Kidney capillary endothelial cell (primary cell): Measurements from ENCODE around the gene DNAH17.
A peak's percentile ranks its signal among the peaks of the same experiment; 100 is the strongest.

Experiments
- DNase-seq: peaks from one replicate; pipeline ENCODE4 v3.0.0-alpha.2; 2018; ENCODE audit warnings: low spot score

The DNAH17 gene

GRCh38 chr17:78428836-78429617 is 148.2 kb downstream of the DNAH17 start:
- no peak for DNase-seq

DNA sequence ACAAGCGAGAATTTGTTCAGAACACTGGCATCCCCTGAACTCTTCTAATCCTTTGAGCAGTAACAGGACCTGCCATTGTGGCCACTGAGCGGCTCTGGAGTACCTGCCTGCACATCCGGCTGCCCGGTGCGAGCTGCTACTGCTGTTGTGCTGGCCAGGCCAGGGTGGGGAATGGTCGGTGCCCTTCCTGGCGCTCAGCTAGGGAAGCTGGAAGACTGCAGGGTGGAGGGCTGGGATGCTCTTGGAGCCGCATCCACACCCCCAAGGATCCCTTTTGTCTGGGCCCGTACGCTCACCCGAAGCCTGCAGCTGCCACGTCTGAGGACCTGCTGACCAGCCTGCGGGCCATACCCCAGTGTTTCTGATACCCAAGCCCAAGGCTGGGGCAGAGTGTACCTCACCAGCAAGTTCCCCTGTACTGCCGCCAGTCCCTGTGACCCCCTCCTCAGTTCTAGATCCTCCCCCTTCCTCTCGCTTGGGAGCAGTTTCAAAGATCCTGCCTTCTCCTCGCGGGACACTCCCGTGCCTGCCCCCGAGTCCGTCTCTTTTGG is 149.1 kb downstream of the DNAH17 start:
- DNase-seq: no peak

DNA sequence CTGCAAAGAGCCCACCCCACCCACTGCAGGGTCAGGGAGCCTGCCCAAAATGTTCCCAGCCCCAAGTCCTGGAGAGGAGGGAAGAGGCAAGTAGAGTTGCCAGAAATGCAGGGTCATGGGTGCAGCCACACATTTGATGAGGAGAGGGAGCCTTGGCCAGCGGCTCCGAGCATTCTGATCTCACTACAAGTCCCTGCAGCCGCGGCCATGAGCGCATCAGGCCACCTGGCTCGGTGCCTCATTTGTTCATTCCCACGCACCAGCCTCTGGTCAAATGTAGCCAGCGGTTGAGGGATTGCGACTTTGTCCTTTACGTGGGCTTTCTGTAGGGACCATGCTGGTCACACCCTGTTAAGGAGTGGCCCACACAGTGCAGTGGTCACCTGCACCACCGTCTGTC is 150.1 kb downstream of the DNAH17 start:
- DNase-seq: no peak

- DNase-seq: no peak
Observed at GRCh38 chr17:78426293-78426879, 150.8 kb downstream of the DNAH17 start.

DNA sequence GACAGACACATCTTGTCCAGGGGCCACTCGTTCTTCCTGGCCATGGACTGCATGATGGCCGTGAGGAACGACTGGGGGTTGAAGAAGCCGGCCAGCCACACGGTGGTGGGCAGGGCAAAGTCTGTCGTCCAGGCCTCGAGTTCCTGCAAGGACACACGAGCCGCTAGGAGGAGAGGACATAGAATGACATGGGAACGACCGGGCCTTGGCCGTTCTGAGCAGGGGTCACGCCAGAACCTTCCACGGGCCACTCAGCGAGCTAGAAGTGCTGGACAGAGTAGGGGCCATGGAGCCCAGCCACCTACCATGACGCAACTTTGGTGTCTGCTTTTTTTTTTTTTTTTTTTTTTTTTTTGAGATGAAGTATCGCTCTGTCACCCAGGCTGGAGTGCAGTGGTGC is 151.8 kb downstream of the DNAH17 start:
- no peak for DNase-seq

GRCh38 chr17:78423961-78424675 is 153.1 kb downstream of the DNAH17 start:
- no peak for DNase-seq

- no peak for DNase-seq
Observed at GRCh38 chr17:78422872-78423588, 154.2 kb downstream of the DNAH17 start.

GRCh38 chr17:78422267-78422605 is 155.0 kb downstream of the DNAH17 start:
- DNase-seq: no peak

- DNase-seq: peak; percentile 73
Observed at GRCh38 chr17:78421534-78422266, 155.5 kb downstream of the DNAH17 start.

GRCh38 chr17:78421084-78421533 is 156.1 kb downstream of the DNAH17 start:
- no peak for DNase-seq

DNA sequence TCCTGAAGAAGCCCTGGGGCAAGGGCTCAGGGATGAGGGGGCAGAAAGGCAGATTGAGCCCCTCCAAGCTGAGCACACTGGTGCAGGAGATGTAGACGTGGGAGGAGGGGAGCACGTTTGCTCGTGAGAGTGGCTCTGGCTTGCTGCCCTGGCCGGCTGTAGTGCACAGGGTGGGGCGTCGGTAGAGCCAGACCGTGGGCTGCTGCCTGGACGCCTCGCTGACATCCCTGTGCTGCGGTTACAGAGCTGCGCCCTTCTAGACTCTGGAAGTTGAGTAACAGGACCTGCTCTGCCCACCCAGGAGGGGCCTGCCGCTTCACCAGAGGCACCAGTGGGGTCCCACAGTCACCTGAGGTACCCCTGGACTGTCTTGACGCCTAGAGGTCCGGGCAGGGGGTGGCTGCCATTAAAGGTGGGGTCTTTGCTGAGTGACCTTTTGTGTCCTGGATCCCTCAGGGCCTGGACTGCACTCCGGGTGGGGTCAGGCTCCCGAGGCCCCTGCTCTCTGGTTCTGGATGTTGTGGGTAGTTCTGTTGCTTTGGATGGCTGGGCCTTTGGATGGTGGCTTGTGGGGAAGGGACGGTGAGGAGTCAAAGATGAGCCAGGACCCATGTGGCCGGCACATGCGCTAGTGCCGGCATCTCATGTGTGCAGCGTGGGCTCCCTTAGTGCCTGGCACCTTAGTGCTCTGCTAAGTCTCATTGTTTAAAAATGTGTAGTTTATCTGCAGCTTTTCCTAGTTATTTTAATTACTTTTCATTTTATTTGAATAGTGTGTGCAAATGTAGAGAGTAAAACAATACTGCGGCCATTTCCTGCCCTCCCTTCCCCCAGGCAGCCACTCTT is 157.0 kb downstream of the DNAH17 start:
- DNase-seq: no peak

- no peak for DNase-seq
Observed at GRCh38 chr17:78418326-78419026, 158.7 kb downstream of the DNAH17 start.

GRCh38 chr17:78417531-78417909 is 159.7 kb downstream of the DNAH17 start:
- DNase-seq: no peak

GRCh38 chr17:78416791-78417530 is 160.2 kb downstream of the DNAH17 start:
- DNase-seq: peak; percentile 67

DNA sequence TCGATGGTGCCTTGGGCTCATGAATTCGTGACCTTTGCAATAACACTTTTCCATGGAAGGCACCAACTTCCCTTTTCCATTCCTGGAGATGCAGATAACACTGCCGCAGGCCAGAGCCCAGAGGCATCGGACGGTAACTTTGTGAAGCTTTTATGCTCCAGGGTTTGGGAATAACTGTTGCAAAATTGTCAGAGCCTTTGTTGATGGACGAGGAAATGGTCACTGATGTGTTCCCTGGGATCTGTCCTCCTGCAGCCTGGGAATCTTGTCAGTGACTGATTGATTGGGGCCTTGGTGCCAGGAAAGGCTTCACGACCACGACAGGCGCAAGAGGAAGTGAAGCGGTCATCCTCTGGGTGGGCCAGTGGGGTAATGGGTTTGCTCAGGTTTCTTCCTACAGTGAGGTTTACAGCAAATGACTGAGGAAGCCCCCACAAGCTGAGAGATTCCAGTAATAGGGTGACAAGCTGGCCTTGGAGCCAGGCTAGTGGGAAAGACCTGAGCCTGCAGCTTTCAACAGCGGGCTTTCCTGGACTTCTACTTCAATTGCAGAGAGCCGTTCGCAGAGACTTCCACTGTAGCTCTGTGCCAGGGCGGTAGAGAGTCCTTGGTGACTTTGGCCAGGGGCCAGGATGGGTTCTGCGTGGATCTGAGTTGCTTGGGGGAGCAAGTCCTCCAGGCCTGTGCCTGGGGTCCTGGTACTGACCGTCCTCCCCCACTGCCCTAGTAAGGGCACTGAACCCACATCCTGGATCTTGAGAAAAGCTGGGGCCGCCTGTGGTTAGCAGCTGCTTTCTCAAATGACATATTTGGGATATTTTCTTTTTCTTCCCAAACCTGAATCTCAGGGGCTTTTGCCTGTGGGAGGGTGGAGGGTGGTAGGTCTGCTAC is 161.1 kb downstream of the DNAH17 start:
- DNase-seq: peak; percentile 63

GRCh38 chr17:78414178-78415162 is 162.7 kb downstream of the DNAH17 start:
- no peak for DNase-seq

DNA sequence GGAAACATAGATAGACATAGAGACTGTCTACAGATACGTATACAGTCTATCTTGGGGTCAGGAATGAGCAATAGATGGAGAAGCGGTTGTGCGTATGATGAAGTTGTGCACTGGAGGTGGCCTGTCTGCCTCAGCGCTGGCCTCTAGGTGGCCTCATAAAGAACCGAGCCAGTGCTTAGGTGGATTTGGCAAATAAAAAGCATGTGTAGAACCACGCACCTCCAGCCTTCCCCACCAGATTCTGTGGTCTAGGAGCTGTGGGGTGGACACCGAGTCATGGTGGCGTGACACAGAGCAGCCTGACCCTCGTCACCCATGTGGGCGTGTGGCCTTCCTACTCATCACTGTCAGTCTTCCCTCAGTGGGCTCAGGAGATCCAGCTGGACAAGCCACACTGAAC is 164.8 kb downstream of the DNAH17 start:
- no peak for DNase-seq
